HL-60 (cell line): Measurements from ENCODE around the gene FGD3.

Experiments
- DNase-seq, 2 experiments: peaks; one replicate each; pipeline ENCODE4 v3.0.0-alpha.2; 2010 to 2020; ENCODE audit warnings: low read depth in 1 of 2, low spot score in 1 of 2
- H3K27ac ChIP-seq: fragments of 250-450 bp; sonication (Bioruptor Pico); replicated peaks from 2 replicates; pipeline ENCODE4 v1.5.1; 2020; ENCODE audit warnings: mild to moderate bottlenecking, moderate library complexity
- H3K27me3 ChIP-seq: fragments of 250-450 bp; sonication (Bioruptor Pico); 2 replicates; pipeline ENCODE4 v1.5.1; 2021; ENCODE audit warnings: mild to moderate bottlenecking, moderate library complexity; ENCODE audit not compliant: insufficient read depth, poor library complexity, severe bottlenecking
- H3K4me3 ChIP-seq: replicated peaks from 2 replicates; pipeline ENCODE4 v1.5.1; 2011; ENCODE audit warnings: mild to moderate bottlenecking, control low read depth, low read length; ENCODE audit not compliant: insufficient read depth
- GABPA ChIP-seq: IDR thresholded peaks from 2 replicates; pipeline ENCODE4 v1.6.1; 2012; ENCODE audit warnings: low read depth
- POLR2AphosphoS5 ChIP-seq: IDR thresholded peaks from 2 replicates; pipeline ENCODE4 v1.6.1; 2012; ENCODE audit warnings: low read depth
- SPI1 ChIP-seq: IDR thresholded peaks from 2 replicates; pipeline ENCODE4 v1.6.1; 2012; ENCODE audit warnings: low read depth, mild to moderate bottlenecking, borderline replicate concordance
- TF ChIP-seq, protein P1 (sequence below): IDR thresholded peaks from one replicate; pipeline ENCODE4 v1.5.1; 2011; ENCODE audit warnings: low read length, control low read depth, inconsistent platforms; ENCODE audit not compliant: insufficient read depth
- TF ChIP-seq, protein P2 (sequence below): IDR thresholded peaks from 2 replicates; pipeline ENCODE4 v1.6.1; 2012; ENCODE audit warnings: low read depth; ENCODE audit not compliant: insufficient replicate concordance

Gene FGD3

DNA sequence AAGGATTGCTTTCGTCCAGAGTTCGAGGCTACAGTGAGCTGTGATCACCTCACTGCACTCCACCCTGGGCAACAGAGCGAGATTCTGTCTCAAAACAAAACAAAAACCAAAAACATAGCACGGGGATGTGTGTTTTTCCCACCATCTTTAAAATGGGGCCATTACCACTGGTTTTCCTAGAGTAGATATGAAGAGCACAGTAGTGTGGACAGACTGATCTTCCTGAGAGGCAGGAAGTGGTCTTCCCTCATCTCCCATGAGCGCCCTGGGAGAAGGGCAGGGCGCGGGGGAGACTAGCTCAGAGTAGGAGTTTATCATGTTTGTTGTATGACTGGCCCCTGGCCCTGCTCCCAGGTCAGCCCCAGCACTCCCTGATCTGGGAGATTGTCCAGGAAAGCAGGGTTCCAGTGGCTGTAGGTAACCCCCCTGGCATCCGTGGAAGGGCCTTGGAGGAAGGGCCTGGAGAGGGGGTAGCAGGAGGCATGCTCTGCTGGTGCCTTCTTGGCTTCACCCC is 113.5 kb downstream of the FGD3 start:
- Histone ChIP-seq H3K27ac (no peak overlapping the region), H3K4me3 (no peak overlapping the region), H3K27me3 (no peaks in the 10 kb centered on the region)
- no peak for DNase-seq
- TF ChIP-seq SPI1 = no peak
- no peak for TF ChIP-seq POLR2AphosphoS5
- TF ChIP-seq, protein P1, sequence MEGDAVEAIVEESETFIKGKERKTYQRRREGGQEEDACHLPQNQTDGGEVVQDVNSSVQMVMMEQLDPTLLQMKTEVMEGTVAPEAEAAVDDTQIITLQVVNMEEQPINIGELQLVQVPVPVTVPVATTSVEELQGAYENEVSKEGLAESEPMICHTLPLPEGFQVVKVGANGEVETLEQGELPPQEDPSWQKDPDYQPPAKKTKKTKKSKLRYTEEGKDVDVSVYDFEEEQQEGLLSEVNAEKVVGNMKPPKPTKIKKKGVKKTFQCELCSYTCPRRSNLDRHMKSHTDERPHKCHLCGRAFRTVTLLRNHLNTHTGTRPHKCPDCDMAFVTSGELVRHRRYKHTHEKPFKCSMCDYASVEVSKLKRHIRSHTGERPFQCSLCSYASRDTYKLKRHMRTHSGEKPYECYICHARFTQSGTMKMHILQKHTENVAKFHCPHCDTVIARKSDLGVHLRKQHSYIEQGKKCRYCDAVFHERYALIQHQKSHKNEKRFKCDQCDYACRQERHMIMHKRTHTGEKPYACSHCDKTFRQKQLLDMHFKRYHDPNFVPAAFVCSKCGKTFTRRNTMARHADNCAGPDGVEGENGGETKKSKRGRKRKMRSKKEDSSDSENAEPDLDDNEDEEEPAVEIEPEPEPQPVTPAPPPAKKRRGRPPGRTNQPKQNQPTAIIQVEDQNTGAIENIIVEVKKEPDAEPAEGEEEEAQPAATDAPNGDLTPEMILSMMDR = no peak
- no peak for TF ChIP-seq GABPA
- TF ChIP-seq, protein P2, sequence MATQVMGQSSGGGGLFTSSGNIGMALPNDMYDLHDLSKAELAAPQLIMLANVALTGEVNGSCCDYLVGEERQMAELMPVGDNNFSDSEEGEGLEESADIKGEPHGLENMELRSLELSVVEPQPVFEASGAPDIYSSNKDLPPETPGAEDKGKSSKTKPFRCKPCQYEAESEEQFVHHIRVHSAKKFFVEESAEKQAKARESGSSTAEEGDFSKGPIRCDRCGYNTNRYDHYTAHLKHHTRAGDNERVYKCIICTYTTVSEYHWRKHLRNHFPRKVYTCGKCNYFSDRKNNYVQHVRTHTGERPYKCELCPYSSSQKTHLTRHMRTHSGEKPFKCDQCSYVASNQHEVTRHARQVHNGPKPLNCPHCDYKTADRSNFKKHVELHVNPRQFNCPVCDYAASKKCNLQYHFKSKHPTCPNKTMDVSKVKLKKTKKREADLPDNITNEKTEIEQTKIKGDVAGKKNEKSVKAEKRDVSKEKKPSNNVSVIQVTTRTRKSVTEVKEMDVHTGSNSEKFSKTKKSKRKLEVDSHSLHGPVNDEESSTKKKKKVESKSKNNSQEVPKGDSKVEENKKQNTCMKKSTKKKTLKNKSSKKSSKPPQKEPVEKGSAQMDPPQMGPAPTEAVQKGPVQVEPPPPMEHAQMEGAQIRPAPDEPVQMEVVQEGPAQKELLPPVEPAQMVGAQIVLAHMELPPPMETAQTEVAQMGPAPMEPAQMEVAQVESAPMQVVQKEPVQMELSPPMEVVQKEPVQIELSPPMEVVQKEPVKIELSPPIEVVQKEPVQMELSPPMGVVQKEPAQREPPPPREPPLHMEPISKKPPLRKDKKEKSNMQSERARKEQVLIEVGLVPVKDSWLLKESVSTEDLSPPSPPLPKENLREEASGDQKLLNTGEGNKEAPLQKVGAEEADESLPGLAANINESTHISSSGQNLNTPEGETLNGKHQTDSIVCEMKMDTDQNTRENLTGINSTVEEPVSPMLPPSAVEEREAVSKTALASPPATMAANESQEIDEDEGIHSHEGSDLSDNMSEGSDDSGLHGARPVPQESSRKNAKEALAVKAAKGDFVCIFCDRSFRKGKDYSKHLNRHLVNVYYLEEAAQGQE = no peak

DNA sequence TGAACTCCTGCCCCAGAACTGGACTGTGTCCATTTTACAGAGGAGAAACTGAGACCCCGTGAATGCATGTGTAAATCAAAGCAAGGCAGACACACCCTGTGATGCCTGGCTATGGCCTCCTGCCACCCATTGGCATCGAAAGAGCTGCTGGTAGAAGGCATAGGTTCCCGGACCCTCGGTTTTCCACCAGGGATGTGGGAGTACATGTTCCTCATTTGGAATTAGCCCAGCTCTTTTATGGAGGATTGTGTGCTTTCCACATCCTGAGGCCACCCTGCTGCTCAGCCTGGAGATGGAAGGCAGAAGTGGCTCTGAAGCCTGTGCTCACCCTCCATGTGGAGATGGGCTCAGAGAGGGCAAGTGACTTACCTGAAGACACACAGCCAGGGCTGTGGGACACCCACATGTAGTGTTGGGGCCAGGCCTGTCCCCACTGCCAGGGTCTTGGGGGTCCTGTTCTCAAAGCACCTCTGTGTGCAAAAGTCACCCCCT is 114.0 kb downstream of the FGD3 start:
- Histone ChIP-seq H3K27ac (peak overlapping the region; percentile 42), H3K4me3 (no peak overlapping the region), H3K27me3 (no peaks in the 10 kb centered on the region)
- TF ChIP-seq, protein P2 = no peak
- TF ChIP-seq, protein P1 = no peak
- TF ChIP-seq GABPA (no peak), SPI1 (no peak), POLR2AphosphoS5 (no peak)
- DNase-seq = no peak

DNA sequence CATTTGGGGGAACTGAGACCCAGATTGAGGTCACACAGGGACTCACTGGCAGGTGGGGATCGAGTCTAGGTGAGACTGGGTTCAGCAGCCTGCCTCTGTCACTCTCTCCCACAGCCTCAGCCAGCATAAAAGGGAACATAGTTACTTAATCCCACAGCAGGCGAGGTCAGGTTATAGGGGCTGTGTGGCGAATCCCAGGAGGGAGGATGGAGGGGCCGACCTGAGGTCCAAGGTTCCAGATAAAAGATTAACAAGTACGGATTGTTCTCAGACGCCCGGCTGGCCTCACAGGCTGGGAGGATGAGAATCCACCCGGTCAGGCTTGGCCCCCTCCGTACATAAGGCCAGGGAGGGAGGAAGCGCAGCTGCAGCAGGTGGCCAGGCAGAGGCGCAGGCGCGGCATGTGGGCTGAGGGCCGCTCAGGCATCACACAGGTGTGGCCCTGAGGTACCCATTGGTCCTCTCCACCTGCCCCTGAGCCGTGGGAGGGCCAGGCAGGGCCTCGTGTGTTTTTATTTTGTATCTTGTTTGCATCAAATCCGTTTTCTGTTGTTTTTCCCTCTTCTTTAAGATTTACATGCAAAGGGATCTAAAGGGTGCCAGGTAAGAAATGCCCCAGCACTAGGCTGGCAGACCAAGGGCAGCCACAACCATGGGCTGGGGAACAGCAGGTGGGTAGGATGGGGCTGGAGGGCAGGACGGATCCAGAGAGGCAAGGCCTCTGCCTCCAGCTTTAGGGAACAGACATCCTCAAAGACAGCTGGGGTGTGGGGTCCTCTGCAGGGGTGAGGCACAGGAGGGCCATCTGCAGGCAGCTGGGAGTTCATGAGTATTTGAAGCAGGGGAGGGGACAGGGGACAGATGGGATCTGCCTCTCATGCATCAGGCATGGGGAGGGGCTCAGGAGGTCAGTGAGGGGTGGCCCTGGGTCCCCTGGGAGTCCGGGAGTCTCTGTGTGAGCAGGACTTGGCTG is 114.8 kb downstream of the FGD3 start:
- Histone ChIP-seq H3K4me3 (no peak overlapping the region), H3K27ac (peak overlapping the region; percentile 42), H3K27me3 (no peaks in the 10 kb centered on the region)
- TF ChIP-seq SPI1 (no peak), POLR2AphosphoS5 (peak; percentile 20; the same call in 1 of the 2 replicates), GABPA (no peak)
- TF ChIP-seq, protein P1 = no peak
- no peak for DNase-seq
